Embryonic facial prominence (tissue), 1 donor: Measurements from ENCODE around the gene PACSIN2.
A peak's percentile ranks its signal among the peaks of the same experiment; 100 is the strongest.
"Not testable (repeated sequence)": the region's sequence is repeated elsewhere in the genome, so short reads cannot be mapped to it uniquely, and the experiment has no call there.

Experiments used
- DNase-seq: peaks from one replicate; pipeline ENCODE4 v3.0.0-alpha.2; 2016; ENCODE audit errors: extremely low spot score

The PACSIN2 gene

GRCh38 chr22:42946546-42947198, 68.3 kb downstream of the PACSIN2 start:
- no peak for DNase-seq

GRCh38 chr22:42945736-42946135, 69.2 kb downstream of the PACSIN2 start:
- DNase-seq = no peak

- DNase-seq = no peak
Measured at GRCh38 chr22:42945027-42945426, 69.9 kb downstream of the PACSIN2 start.

GRCh38 chr22:42944409-42944808, 70.5 kb downstream of the PACSIN2 start:
- DNase-seq = no peak

GRCh38 chr22:42943981-42944380, 71.0 kb downstream of the PACSIN2 start:
- no peak for DNase-seq

- DNase-seq = no peak
Measured at GRCh38 chr22:42942351-42942750, 72.6 kb downstream of the PACSIN2 start.

- DNase-seq = no peak
Measured at GRCh38 chr22:42939941-42940653, 74.9 kb downstream of the PACSIN2 start.

- DNase-seq = no peak
Measured at GRCh38 chr22:42939451-42939881, 75.5 kb downstream of the PACSIN2 start.

- no peak for DNase-seq
Measured at GRCh38 chr22:42938976-42939375, 76.0 kb downstream of the PACSIN2 start.

- no peak for DNase-seq
Measured at GRCh38 chr22:42938449-42938848, 76.5 kb downstream of the PACSIN2 start.

GRCh38 chr22:42937164-42937843, 77.6 kb downstream of the PACSIN2 start:
- DNase-seq = no peak

GRCh38 chr22:42936680-42937079, 78.3 kb downstream of the PACSIN2 start:
- DNase-seq = not testable (repeated sequence)

GRCh38 chr22:42934338-42934737, 80.6 kb downstream of the PACSIN2 start:
- DNase-seq = peak; percentile 42

GRCh38 chr22:42933485-42934091, 81.4 kb downstream of the PACSIN2 start:
- peak; percentile 92 for DNase-seq

- DNase-seq = no peak
Measured at GRCh38 chr22:42932857-42933484, 82.0 kb downstream of the PACSIN2 start.

- DNase-seq = no peak
Measured at GRCh38 chr22:42932197-42932519, 82.8 kb downstream of the PACSIN2 start.

GRCh38 chr22:42931421-42932196, 83.3 kb downstream of the PACSIN2 start:
- no peak for DNase-seq

GRCh38 chr22:42930810-42931420, 84.0 kb downstream of the PACSIN2 start:
- DNase-seq = no peak

- DNase-seq = no peak
Measured at GRCh38 chr22:42929838-42930155, 85.2 kb downstream of the PACSIN2 start.

GRCh38 chr22:42928969-42929837, 85.7 kb downstream of the PACSIN2 start:
- no peak for DNase-seq
